Neuronal stem cell (in vitro differentiated cells): ENCODE measurements around the gene DKKL1.
A peak's percentile ranks its signal among the peaks of the same experiment; 100 is the strongest.

Source experiments
- DNase-seq: peaks from one replicate; pipeline ENCODE4 v3.0.0-alpha.2; 2013; ENCODE audit warnings: low spot score
- H2AFZ ChIP-seq: one replicate; pipeline ENCODE4 v1.6.1; 2013; ENCODE audit warnings: mild to moderate bottlenecking, low read length, inconsistent platforms
- H2AK5ac ChIP-seq: 2 replicates; pipeline ENCODE4 v1.6.1; 2013; ENCODE audit warnings: low read depth, mild to moderate bottlenecking, inconsistent platforms, low read length, moderate library complexity, mixed read lengths
- H2BK120ac ChIP-seq: 2 replicates; pipeline ENCODE4 v1.6.1; 2013; ENCODE audit warnings: low read depth, mild to moderate bottlenecking, inconsistent platforms, low read length, moderate library complexity, mixed read lengths
- H2BK12ac ChIP-seq: one replicate; pipeline ENCODE4 v1.6.1; 2013; ENCODE audit warnings: low read length, inconsistent platforms
- H2BK15ac ChIP-seq: 2 replicates; pipeline ENCODE4 v1.6.1; 2013; ENCODE audit warnings: mild to moderate bottlenecking, low read length, inconsistent platforms, mixed read lengths
- H2BK5ac ChIP-seq: one replicate; pipeline ENCODE4 v1.6.1; 2013; ENCODE audit warnings: inconsistent platforms, mild to moderate bottlenecking, low read length, moderate library complexity
- H3K14ac ChIP-seq: one replicate; pipeline ENCODE4 v1.6.1; 2013; ENCODE audit warnings: low read length, inconsistent platforms
- H3K18ac ChIP-seq: 2 replicates; pipeline ENCODE4 v1.6.1; 2013; ENCODE audit warnings: low read length, inconsistent platforms
- H3K23ac ChIP-seq: 2 replicates; pipeline ENCODE4 v1.6.1; 2013; ENCODE audit warnings: low read depth, mild to moderate bottlenecking, mixed read lengths, low read length, inconsistent platforms; ENCODE audit not compliant: poor library complexity
- H3K27ac ChIP-seq: replicated peaks from 3 replicates; pipeline ENCODE4 v1.5.1; 2013; ENCODE audit warnings: low read length, inconsistent platforms
- H3K27me3 ChIP-seq, 3 experiments: 2 replicates each; pipeline ENCODE4 v1.6.1; 2013; ENCODE audit warnings: low read length in 3 of 3, mild to moderate bottlenecking in 2 of 3, inconsistent platforms in 1 of 3, low read depth in 1 of 3, mixed read lengths in 1 of 3, moderate library complexity in 1 of 3; ENCODE audit not compliant: control insufficient read depth in 3 of 3, insufficient read depth in 3 of 3
- H3K36me3 ChIP-seq, 2 donors: replicated peaks in 1 of 2; 2 replicates each; pipeline ENCODE4 v1.6.1; 2013; ENCODE audit warnings: low read length in 2 of 2; ENCODE audit not compliant: control insufficient read depth in 2 of 2, insufficient read depth in 2 of 2
- H3K4ac ChIP-seq: 2 replicates; pipeline ENCODE4 v1.6.1; 2013; ENCODE audit warnings: inconsistent platforms, mild to moderate bottlenecking, low read length, moderate library complexity
- H3K4me1 ChIP-seq, 2 donors: 1 replicate in 1 of 2; 2 replicates in 1 of 2; pipeline ENCODE4 v1.6.1; 2013; ENCODE audit warnings: low read length in 2 of 2, low read depth in 1 of 2; ENCODE audit not compliant: control insufficient read depth in 2 of 2, insufficient read depth in 1 of 2
- H3K4me2 ChIP-seq: one replicate; pipeline ENCODE4 v1.6.1; 2013; ENCODE audit warnings: mild to moderate bottlenecking, low read length, inconsistent platforms; ENCODE audit not compliant: insufficient read depth, poor library complexity, severe bottlenecking
- H3K4me3 ChIP-seq, 2 donors: 2 replicates each; pipeline ENCODE4 v1.5.1; 2013; ENCODE audit warnings: low read length in 2 of 2, mild to moderate bottlenecking in 2 of 2, inconsistent platforms in 1 of 2, moderate library complexity in 1 of 2
- H3K79me1 ChIP-seq: one replicate; pipeline ENCODE4 v1.6.1; 2013; ENCODE audit warnings: low read depth, mild to moderate bottlenecking, inconsistent platforms, low read length, moderate library complexity
- H3K9ac ChIP-seq: one replicate; pipeline ENCODE4 v1.6.1; 2013; ENCODE audit warnings: mild to moderate bottlenecking, low read depth, low read length, inconsistent platforms; ENCODE audit not compliant: poor library complexity
- H3K9me3 ChIP-seq, 2 donors: replicated peaks in 1 of 2; 2 replicates each; pipeline versions ENCODE3 to v1.6.1; 2013; ENCODE audit warnings: low read length in 2 of 2, mild to moderate bottlenecking in 2 of 2, inconsistent platforms in 1 of 2, low read depth in 1 of 2, mixed read lengths in 1 of 2, moderate library complexity in 1 of 2; ENCODE audit not compliant: control insufficient read depth in 2 of 2, insufficient read depth in 1 of 2
- H4K8ac ChIP-seq: one replicate; pipeline ENCODE4 v1.6.1; 2013; ENCODE audit warnings: low read depth, mild to moderate bottlenecking, inconsistent platforms, low read length, moderate library complexity
- H4K91ac ChIP-seq: one replicate; pipeline ENCODE4 v1.6.1; 2013; ENCODE audit warnings: low read length, low read depth, mild to moderate bottlenecking, inconsistent platforms; ENCODE audit not compliant: poor library complexity
- WGBS, 2 donors: extraction: QIAGEN DNeasy Blood & Tissue Kit; methylation state at CpG; one replicate each; pipeline ENCODE4 v1.1.7; 2013; ENCODE audit warnings: missing lambda C conversion rate in 2 of 2, mixed read lengths in 1 of 2; ENCODE audit not compliant: insufficient read length in 2 of 2, insufficient replicate concordance in 1 of 2; ENCODE audit errors: extremely low coverage in 2 of 2; 5-methylcytosine and 5-hydroxymethylcytosine counted together

DKKL1 gene

DNA sequence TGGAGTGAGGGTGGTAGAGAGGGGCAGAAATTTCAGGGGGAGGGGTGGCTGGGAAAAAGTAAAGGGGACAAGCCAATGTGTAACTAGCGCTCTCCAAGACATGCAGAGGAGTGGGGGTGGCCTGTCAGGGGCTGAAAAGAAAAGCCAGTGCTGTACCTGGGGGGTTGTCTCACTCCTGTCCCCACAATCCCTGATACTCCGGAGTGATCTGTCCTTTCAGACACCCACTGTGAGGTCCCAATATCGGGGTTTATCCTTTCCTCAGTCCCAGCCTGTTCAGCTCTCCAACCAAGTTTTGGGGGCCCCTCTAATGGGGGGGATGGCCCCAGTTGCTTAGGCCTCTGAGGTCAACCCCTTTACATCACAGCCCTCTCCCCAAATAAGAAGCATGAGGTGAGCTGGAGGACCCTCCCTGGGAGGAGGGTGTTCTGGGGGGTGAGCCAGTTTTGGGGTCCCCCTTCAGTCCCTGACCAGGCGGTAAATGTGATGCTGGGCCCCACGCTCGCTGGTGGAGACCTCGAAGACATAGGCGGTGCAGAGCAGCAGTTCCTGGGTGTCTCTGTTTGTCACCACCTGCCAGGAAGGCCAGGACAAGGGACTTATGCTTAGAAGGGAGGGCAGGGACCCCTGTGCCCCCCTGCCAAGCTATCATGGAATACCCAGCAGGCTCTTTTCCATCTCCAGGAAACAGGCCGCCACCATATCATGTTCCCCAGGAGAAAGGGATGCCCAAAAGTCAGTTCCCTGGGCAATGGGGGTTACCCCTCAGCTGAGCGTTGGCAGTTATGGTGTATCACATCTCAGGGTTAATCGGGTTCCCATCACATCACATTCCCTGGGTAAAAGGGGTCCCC is 22.6 kb upstream of the DKKL1 start:
- no peak overlapping the region for H3K27ac ChIP-seq
- peaks cover 43 to 97% of the 10 kb centered on the region in 2 donors for H3K36me3 ChIP-seq
- no peak overlapping the region for H2BK15ac ChIP-seq
- no peaks in the 10 kb centered on the region for H3K9me3 ChIP-seq
- H3K18ac ChIP-seq: no peak overlapping the region
- H3K4me3 ChIP-seq: no peak overlapping the region
- H3K79me1 ChIP-seq: peaks cover 9% of the 10 kb centered on the region
- WGBS, 2 donors: no CpG with 5 or more reads among the region's 11 CpGs
- no peak overlapping the region for H4K8ac ChIP-seq
- no peak overlapping the region for H2BK5ac ChIP-seq
- H3K23ac ChIP-seq: no peak overlapping the region
- no peak overlapping the region for H2BK120ac ChIP-seq
- H2BK12ac ChIP-seq: no peak overlapping the region
- no peak overlapping the region for H4K91ac ChIP-seq
- H3K4me1 ChIP-seq: peaks cover 5 to 19% of the 10 kb centered on the region in 2 donors
- no peak overlapping the region for H3K4ac ChIP-seq
- H3K4me2 ChIP-seq: no peak overlapping the region
- no peak overlapping the region for H3K14ac ChIP-seq
- H3K9ac ChIP-seq: no peak overlapping the region
- H2AFZ ChIP-seq: no peak overlapping the region
- H3K27me3 ChIP-seq: peaks cover 0 to 3% (median 0%) of the 10 kb centered on the region in 3 experiments
- no peak for DNase-seq
- H2AK5ac ChIP-seq: no peak overlapping the region

DNA sequence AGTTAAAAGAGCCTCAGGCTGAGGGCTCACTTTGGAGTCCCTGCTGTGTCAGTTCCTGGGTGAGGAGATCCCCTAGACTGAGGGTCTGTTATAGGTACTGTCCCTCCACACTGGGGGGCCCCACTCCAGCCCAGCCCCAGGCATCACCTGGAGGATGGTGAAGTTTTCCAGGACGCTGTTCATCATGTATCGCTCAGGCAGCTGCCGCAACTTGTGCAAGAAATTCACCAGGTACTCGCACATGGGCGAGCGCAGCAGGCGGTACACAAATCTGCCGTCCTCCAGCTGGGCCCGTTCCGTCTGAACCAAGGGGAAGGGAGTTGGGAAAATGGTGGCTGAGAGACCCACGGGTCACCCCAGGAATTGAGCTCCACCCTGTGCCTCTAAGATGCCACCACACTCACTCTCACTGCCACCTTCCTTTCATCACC is 21.4 kb upstream of the DKKL1 start:
- H3K79me1 ChIP-seq: peaks cover 11% of the 10 kb centered on the region
- no peak overlapping the region for H3K23ac ChIP-seq
- no CpG with 5 or more reads among the region's 11 CpGs for WGBS, 2 donors
- H4K91ac ChIP-seq: no peak overlapping the region
- no peak overlapping the region for H3K27ac ChIP-seq
- no peak for DNase-seq
- H4K8ac ChIP-seq: no peak overlapping the region
- no peaks in the 10 kb centered on the region for H3K9me3 ChIP-seq
- H2BK12ac ChIP-seq: no peak overlapping the region
- H2BK5ac ChIP-seq: no peak overlapping the region
- no peak overlapping the region for H2AFZ ChIP-seq
- no peak overlapping the region for H3K18ac ChIP-seq
- no peak overlapping the region for H2BK120ac ChIP-seq
- H3K4ac ChIP-seq: no peak overlapping the region
- H2AK5ac ChIP-seq: no peak overlapping the region
- H3K4me3 ChIP-seq: no peak overlapping the region
- H3K36me3 ChIP-seq: peaks cover 48 to 97% of the 10 kb centered on the region in 2 donors
- H3K9ac ChIP-seq: no peak overlapping the region
- H3K27me3 ChIP-seq: peaks cover 0 to 3% (median 0%) of the 10 kb centered on the region in 3 experiments
- no peak overlapping the region for H2BK15ac ChIP-seq
- no peak overlapping the region for H3K14ac ChIP-seq
- no peak overlapping the region for H3K4me2 ChIP-seq
- H3K4me1 ChIP-seq: peaks cover 5 to 19% of the 10 kb centered on the region in 2 donors

DNA sequence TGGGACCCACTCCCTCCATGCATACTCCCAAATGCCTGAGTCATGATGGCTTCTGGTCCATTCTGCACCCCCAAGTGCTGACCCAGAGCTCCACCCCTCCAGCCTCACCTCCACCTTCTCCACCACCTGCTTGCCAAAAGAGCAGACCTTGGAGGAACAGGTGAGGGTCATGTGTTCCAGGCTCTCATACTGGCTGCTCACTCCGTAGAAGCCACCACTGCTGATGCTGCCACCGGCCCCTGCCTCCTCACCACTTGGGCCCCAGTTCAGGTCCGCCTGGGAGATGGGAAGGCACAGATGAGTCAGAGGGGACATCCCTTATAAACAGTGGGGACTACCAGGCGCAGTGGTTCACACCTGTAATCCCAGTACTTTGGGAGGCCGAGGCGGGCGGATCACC is 20.6 kb upstream of the DKKL1 start:
- H2BK5ac ChIP-seq: no peak overlapping the region
- H3K14ac ChIP-seq: no peak overlapping the region
- no peak overlapping the region for H3K9ac ChIP-seq
- no peak overlapping the region for H3K4me2 ChIP-seq
- H2BK12ac ChIP-seq: no peak overlapping the region
- H2BK120ac ChIP-seq: no peak overlapping the region
- H4K8ac ChIP-seq: no peak overlapping the region
- peaks cover 14% of the 10 kb centered on the region for H3K79me1 ChIP-seq
- peaks cover 56 to 98% of the 10 kb centered on the region in 2 donors for H3K36me3 ChIP-seq
- H3K18ac ChIP-seq: peak overlapping the region; percentile 62
- no peaks in the 10 kb centered on the region for H3K9me3 ChIP-seq
- H3K4me3 ChIP-seq: no peak overlapping the region
- no peak overlapping the region for H2AK5ac ChIP-seq
- no peak overlapping the region for H3K23ac ChIP-seq
- H3K27me3 ChIP-seq: peaks cover 0 to 3% (median 0%) of the 10 kb centered on the region in 3 experiments
- no peak overlapping the region for H3K27ac ChIP-seq
- H3K4me1 ChIP-seq: peaks cover 5 to 15% of the 10 kb centered on the region in 2 donors
- H3K4ac ChIP-seq: no peak overlapping the region
- no CpG with 5 or more reads among the region's 7 CpGs for WGBS, 2 donors
- H2BK15ac ChIP-seq: no peak overlapping the region
- H2AFZ ChIP-seq: no peak overlapping the region
- DNase-seq: no peak
- H4K91ac ChIP-seq: no peak overlapping the region

DNA sequence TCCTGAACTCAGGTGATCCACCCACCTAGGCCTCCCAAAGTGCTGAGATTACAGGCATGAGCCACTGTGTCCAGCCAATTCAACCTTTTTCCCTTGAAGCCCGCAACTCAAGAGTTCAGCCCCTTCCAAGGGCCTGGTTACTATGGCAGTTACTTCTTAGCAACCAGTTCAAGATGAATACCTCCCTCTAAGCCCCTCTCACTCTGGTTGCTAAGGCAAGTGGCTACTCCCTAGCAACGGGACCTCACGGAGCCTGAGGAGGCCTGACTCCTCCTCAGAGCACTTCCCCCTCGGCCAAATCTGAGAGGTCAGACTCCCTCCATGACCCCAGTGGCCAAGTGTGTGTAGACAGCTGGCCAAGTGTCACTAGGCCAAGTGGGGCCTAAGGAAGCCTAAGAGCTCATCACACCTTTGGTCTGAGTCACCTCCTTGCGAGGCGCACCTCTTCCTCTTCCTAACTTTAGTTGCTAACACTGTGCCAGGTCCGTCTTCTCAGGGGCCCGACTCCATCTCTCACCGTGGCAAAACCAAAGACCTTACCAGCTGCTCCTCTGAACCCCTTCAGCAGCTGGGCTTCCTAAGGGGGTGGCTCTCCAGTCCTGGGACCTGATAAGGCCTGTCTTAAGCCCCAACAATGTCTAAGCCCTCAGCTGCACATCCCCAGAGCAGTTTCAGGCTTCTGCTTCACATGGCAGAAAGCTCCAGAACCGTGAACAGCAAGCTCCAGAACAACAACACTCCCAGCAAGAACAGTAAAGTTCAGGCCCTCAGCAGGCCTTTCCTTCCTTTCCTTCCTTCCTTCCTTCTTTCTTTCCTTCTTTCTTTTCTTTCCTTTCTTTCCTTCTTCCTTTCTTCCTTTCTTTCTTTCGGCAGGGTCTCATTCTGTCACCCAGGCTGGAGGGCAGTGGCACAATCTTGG is 18.9 kb upstream of the DKKL1 start:
- no peak overlapping the region for H2BK5ac ChIP-seq
- no peak overlapping the region for H2AFZ ChIP-seq
- no peak overlapping the region for H2AK5ac ChIP-seq
- no peak overlapping the region for H3K4me3 ChIP-seq
- no peak overlapping the region for H3K4ac ChIP-seq
- H3K23ac ChIP-seq: no peak overlapping the region
- no peak overlapping the region for H2BK120ac ChIP-seq
- H3K9ac ChIP-seq: no peak overlapping the region
- H3K14ac ChIP-seq: no peak overlapping the region
- H3K4me2 ChIP-seq: no peak overlapping the region
- H4K91ac ChIP-seq: no peak overlapping the region
- no peak overlapping the region for H3K27ac ChIP-seq
- H4K8ac ChIP-seq: no peak overlapping the region
- H3K4me1 ChIP-seq: peaks cover 5 to 6% of the 10 kb centered on the region in 2 donors
- no peaks in the 10 kb centered on the region for H3K27me3 ChIP-seq
- DNase-seq: no peak
- no peaks in the 10 kb centered on the region for H3K9me3 ChIP-seq
- no peak overlapping the region for H2BK15ac ChIP-seq
- H2BK12ac ChIP-seq: no peak overlapping the region
- H3K79me1 ChIP-seq: peaks cover 11% of the 10 kb centered on the region
- H3K18ac ChIP-seq: no peak overlapping the region
- WGBS, 2 donors: no CpG with 5 or more reads among the region's 11 CpGs
- H3K36me3 ChIP-seq: peaks cover 66 to 97% of the 10 kb centered on the region in 2 donors
